ENCODE measurements around the gene CTNS.

Gene CTNS

GRCh38 chr17:3678095-3678820 lies 41.7 kb downstream of the CTNS start:
- Histone ChIP-seq H3K9me3 (ENCODE audit: control insufficient read depth in 2 of 2, low read length in 2 of 2) (no peaks in the 10 kb centered on the region), H3K27ac (ENCODE audit: low read length) (no peak overlapping the region), H3K4me1 (ENCODE audit: control insufficient read depth, insufficient read depth, low read length) (no peaks in the 10 kb centered on the region), H3K4me3 (ENCODE audit: low read length in 2 of 2) (no peak overlapping the region), H3K9ac (ENCODE audit: low read length in 2 of 2) (no peak overlapping the region), H3K27me3 (ENCODE audit: control insufficient read depth in 1 of 2, insufficient read depth in 2 of 2, low read length in 2 of 2) (peaks cover 13 to 14% of the 10 kb centered on the region in 2 donors), H3K36me3 (ENCODE audit: control insufficient read depth in 2 of 2, insufficient read depth in 2 of 2, low read length in 2 of 2) (no peaks in the 10 kb centered on the region)

- no peaks in the 10 kb centered on the region for H3K4me1 ChIP-seq (ENCODE audit: control insufficient read depth, insufficient read depth, low read length)
- H3K9me3 ChIP-seq (ENCODE audit: control insufficient read depth in 2 of 2, low read length in 2 of 2) = no peaks in the 10 kb centered on the region
- no peaks in the 10 kb centered on the region for H3K36me3 ChIP-seq (ENCODE audit: control insufficient read depth in 2 of 2, insufficient read depth in 2 of 2, low read length in 2 of 2)
- H3K27me3 ChIP-seq (ENCODE audit: control insufficient read depth in 1 of 2, insufficient read depth in 2 of 2, low read length in 2 of 2) = peaks cover 17% of the 10 kb centered on the region in 2 donors
- no peak overlapping the region for H3K4me3 ChIP-seq (ENCODE audit: low read length in 2 of 2)
- no peak overlapping the region for H3K27ac ChIP-seq (ENCODE audit: low read length)
- no peak overlapping the region for H3K9ac ChIP-seq (ENCODE audit: low read length in 2 of 2)
Measured at GRCh38 chr17:3678821-3679530, 42.4 kb downstream of the CTNS start.

GRCh38 chr17:3679531-3680126 lies 43.1 kb downstream of the CTNS start:
- Histone ChIP-seq H3K4me3 (ENCODE audit: low read length in 2 of 2) (no peak overlapping the region), H3K27ac (ENCODE audit: low read length) (no peak overlapping the region), H3K9ac (ENCODE audit: low read length in 2 of 2) (no peak overlapping the region), H3K9me3 (ENCODE audit: control insufficient read depth in 2 of 2, low read length in 2 of 2) (no peaks in the 10 kb centered on the region), H3K27me3 (ENCODE audit: control insufficient read depth in 1 of 2, insufficient read depth in 2 of 2, low read length in 2 of 2) (peaks cover 18% of the 10 kb centered on the region in 2 donors), H3K4me1 (ENCODE audit: control insufficient read depth, insufficient read depth, low read length) (no peaks in the 10 kb centered on the region), H3K36me3 (ENCODE audit: control insufficient read depth in 2 of 2, insufficient read depth in 2 of 2, low read length in 2 of 2) (no peaks in the 10 kb centered on the region)

GRCh38 chr17:3681057-3681456 lies 44.5 kb downstream of the CTNS start:
- Histone ChIP-seq H3K36me3 (ENCODE audit: control insufficient read depth in 2 of 2, insufficient read depth in 2 of 2, low read length in 2 of 2) (no peaks in the 10 kb centered on the region), H3K27ac (ENCODE audit: low read length) (no peak overlapping the region)

GRCh38 chr17:3681565-3681964 lies 45.0 kb downstream of the CTNS start:
- no peak overlapping the region for H3K27ac ChIP-seq (ENCODE audit: low read length)
- H3K4me1 ChIP-seq (ENCODE audit: control insufficient read depth, insufficient read depth, low read length) = no peaks in the 10 kb centered on the region
- H3K9ac ChIP-seq (ENCODE audit: low read length in 2 of 2) = no peak overlapping the region

More at GRCh38 chr17:3681057-3681456, 44.5 kb downstream of the CTNS start:
- H3K9ac ChIP-seq (ENCODE audit: low read length in 2 of 2) = no peak overlapping the region
- H3K9me3 ChIP-seq (ENCODE audit: control insufficient read depth in 2 of 2, low read length in 2 of 2) = no peaks in the 10 kb centered on the region
- H3K4me3 ChIP-seq (ENCODE audit: low read length in 2 of 2) = no peak overlapping the region
- no peaks in the 10 kb centered on the region for H3K4me1 ChIP-seq (ENCODE audit: control insufficient read depth, insufficient read depth, low read length)
- peaks cover 21 to 22% of the 10 kb centered on the region in 2 donors for H3K27me3 ChIP-seq (ENCODE audit: control insufficient read depth in 1 of 2, insufficient read depth in 2 of 2, low read length in 2 of 2)

GRCh38 chr17:3682033-3682432 lies 45.5 kb downstream of the CTNS start:
- Histone ChIP-seq H3K27me3 (ENCODE audit: control insufficient read depth in 1 of 2, insufficient read depth in 2 of 2, low read length in 2 of 2) (peaks cover 21 to 22% of the 10 kb centered on the region in 2 donors), H3K36me3 (ENCODE audit: control insufficient read depth in 2 of 2, insufficient read depth in 2 of 2, low read length in 2 of 2) (no peaks in the 10 kb centered on the region), H3K27ac (ENCODE audit: low read length) (no peak overlapping the region), H3K9me3 (ENCODE audit: control insufficient read depth in 2 of 2, low read length in 2 of 2) (no peaks in the 10 kb centered on the region), H3K9ac (ENCODE audit: low read length in 2 of 2) (no peak overlapping the region), H3K4me3 (ENCODE audit: low read length in 2 of 2) (no peak overlapping the region), H3K4me1 (ENCODE audit: control insufficient read depth, insufficient read depth, low read length) (no peaks in the 10 kb centered on the region)

More at GRCh38 chr17:3681565-3681964, 45.0 kb downstream of the CTNS start:
- no peaks in the 10 kb centered on the region for H3K36me3 ChIP-seq (ENCODE audit: control insufficient read depth in 2 of 2, insufficient read depth in 2 of 2, low read length in 2 of 2)
- peaks cover 21 to 22% of the 10 kb centered on the region in 2 donors for H3K27me3 ChIP-seq (ENCODE audit: control insufficient read depth in 1 of 2, insufficient read depth in 2 of 2, low read length in 2 of 2)
- no peak overlapping the region for H3K4me3 ChIP-seq (ENCODE audit: low read length in 2 of 2)
- H3K9me3 ChIP-seq (ENCODE audit: control insufficient read depth in 2 of 2, low read length in 2 of 2) = no peaks in the 10 kb centered on the region

GRCh38 chr17:3683054-3683511 lies 46.5 kb downstream of the CTNS start:
- Histone ChIP-seq H3K9ac (ENCODE audit: low read length in 2 of 2) (no peak overlapping the region), H3K4me3 (ENCODE audit: low read length in 2 of 2) (no peak overlapping the region), H3K27me3 (ENCODE audit: control insufficient read depth in 1 of 2, insufficient read depth in 2 of 2, low read length in 2 of 2) (peaks cover 21 to 24% of the 10 kb centered on the region in 2 donors), H3K4me1 (ENCODE audit: control insufficient read depth, insufficient read depth, low read length) (no peaks in the 10 kb centered on the region), H3K27ac (ENCODE audit: low read length) (no peak overlapping the region), H3K36me3 (ENCODE audit: control insufficient read depth in 2 of 2, insufficient read depth in 2 of 2, low read length in 2 of 2) (no peaks in the 10 kb centered on the region), H3K9me3 (ENCODE audit: control insufficient read depth in 2 of 2, low read length in 2 of 2) (no peaks in the 10 kb centered on the region)

GRCh38 chr17:3685174-3685573 lies 48.6 kb downstream of the CTNS start:
- Histone ChIP-seq H3K27me3 (ENCODE audit: control insufficient read depth in 1 of 2, insufficient read depth in 2 of 2, low read length in 2 of 2) (peaks cover 23 to 27% of the 10 kb centered on the region in 2 donors), H3K36me3 (ENCODE audit: control insufficient read depth in 2 of 2, insufficient read depth in 2 of 2, low read length in 2 of 2) (no peaks in the 10 kb centered on the region), H3K27ac (ENCODE audit: low read length) (no peak overlapping the region), H3K4me3 (ENCODE audit: low read length in 2 of 2) (no peak overlapping the region), H3K4me1 (ENCODE audit: control insufficient read depth, insufficient read depth, low read length) (no peaks in the 10 kb centered on the region), H3K9ac (ENCODE audit: low read length in 2 of 2) (no peak overlapping the region), H3K9me3 (ENCODE audit: control insufficient read depth in 2 of 2, low read length in 2 of 2) (no peaks in the 10 kb centered on the region)

- H3K27me3 ChIP-seq (ENCODE audit: control insufficient read depth in 1 of 2, insufficient read depth in 2 of 2, low read length in 2 of 2) = peaks cover 26 to 27% of the 10 kb centered on the region in 2 donors
- H3K9ac ChIP-seq (ENCODE audit: low read length in 2 of 2) = no peak overlapping the region
- no peaks in the 10 kb centered on the region for H3K36me3 ChIP-seq (ENCODE audit: control insufficient read depth in 2 of 2, insufficient read depth in 2 of 2, low read length in 2 of 2)
- no peak overlapping the region for H3K27ac ChIP-seq (ENCODE audit: low read length)
- H3K4me3 ChIP-seq (ENCODE audit: low read length in 2 of 2) = no peak overlapping the region
- H3K9me3 ChIP-seq (ENCODE audit: control insufficient read depth in 2 of 2, low read length in 2 of 2) = no peaks in the 10 kb centered on the region
- no peaks in the 10 kb centered on the region for H3K4me1 ChIP-seq (ENCODE audit: control insufficient read depth, insufficient read depth, low read length)
Measured at GRCh38 chr17:3688027-3688553, 51.5 kb downstream of the CTNS start.

GRCh38 chr17:3688852-3689261 lies 52.3 kb downstream of the CTNS start:
- H3K27me3 ChIP-seq (ENCODE audit: control insufficient read depth in 1 of 2, insufficient read depth in 2 of 2, low read length in 2 of 2) = peaks cover 22 to 28% of the 10 kb centered on the region in 2 donors
- H3K9me3 ChIP-seq (ENCODE audit: control insufficient read depth in 2 of 2, low read length in 2 of 2) = no peaks in the 10 kb centered on the region
- no peaks in the 10 kb centered on the region for H3K36me3 ChIP-seq (ENCODE audit: control insufficient read depth in 2 of 2, insufficient read depth in 2 of 2, low read length in 2 of 2)

More at GRCh38 chr17:3688852-3689261, 52.3 kb downstream of the CTNS start:
- Histone ChIP-seq H3K4me1 (ENCODE audit: control insufficient read depth, insufficient read depth, low read length) (no peaks in the 10 kb centered on the region), H3K4me3 (ENCODE audit: low read length in 2 of 2) (no peak overlapping the region), H3K27ac (ENCODE audit: low read length) (no peak overlapping the region), H3K9ac (ENCODE audit: low read length in 2 of 2) (no peak overlapping the region)
